ENCODE measurements around the gene HSD11B1. TPM values are rescaled to one million over a fixed set of nuclear protein-coding genes. Genes with fewer than 3 reads are reported as not detected.

Gene HSD11B1
- total and polyA plus RNA-seq, 2 of the 4 experiments (the other 2 are of a cell fraction): 0.41 to 0.72 TPM

- Histone ChIP-seq H3K9me1 (ENCODE audit: insufficient read depth, low read length) (0 out of 2 replicates have a peak, but pooled peaks cover 11% of the 10 kb centered on the region), H3K23ac (ENCODE audit: low read depth, low read length) (no peak overlapping the region), H3K27me3 (ENCODE audit: control insufficient read depth, insufficient read depth, low read length) (no peaks in the 10 kb centered on the region), H3K18ac (ENCODE audit: low read depth, low read length) (no peak overlapping the region), H4K20me1 (ENCODE audit: insufficient read depth, low read length) (no peaks in the 10 kb centered on the region), H3K36me3 (ENCODE audit: control insufficient read depth, insufficient read depth, low read length) (no peaks in the 10 kb centered on the region), H2BK120ac (ENCODE audit: low read depth, low read length) (no peak overlapping the region), H2AFZ (replicated peaks; ENCODE audit: low read length, poor library complexity) (no peak overlapping the region), H3K56ac (ENCODE audit: extremely low read depth, insufficient read depth, low read length) (no peak overlapping the region), H2BK20ac (ENCODE audit: low read depth, low read length) (no peak overlapping the region), H3K14ac (replicated peaks; ENCODE audit: low read depth, low read length) (no peak overlapping the region), H3K9ac (ENCODE audit: low read depth, low read length) (no peak overlapping the region), H3K4ac (ENCODE audit: low read depth, low read length) (no peak overlapping the region), H3K4me3 (ENCODE audit: insufficient read depth, low read depth, low read length) (no peak overlapping the region), H3K9me3 (ENCODE audit: control insufficient read depth, insufficient read depth, low read length) (no peaks in the 10 kb centered on the region), H4K91ac (ENCODE audit: insufficient read depth, low read depth, low read length) (no peak overlapping the region), H4K8ac (ENCODE audit: low read depth in 2 of 2, low read length in 2 of 2) (no peak overlapping the region), H2AK9ac (replicated peaks; ENCODE audit: low read depth, low read length, poor library complexity) (no peak overlapping the region), H3K27ac (ENCODE audit: insufficient read depth, low read length) (no peak overlapping the region), H4K5ac (ENCODE audit: low read depth, low read length) (no peak overlapping the region), H2BK5ac (ENCODE audit: low read depth, low read length, poor library complexity, severe bottlenecking) (no peak overlapping the region), H3K4me1 (ENCODE audit: control insufficient read depth, insufficient read depth, low read length) (peaks cover 5% of the 10 kb centered on the region; the same call in 1 of the 2 replicates), H3K4me2 (ENCODE audit: low read depth, low read length) (no peak overlapping the region), H3K79me1 (ENCODE audit: low read depth in 1 of 2, low read length in 2 of 2) (no peaks in the 10 kb centered on the region), H2BK15ac (ENCODE audit: low read depth, low read length) (no peak overlapping the region), H2AK5ac (ENCODE audit: low read depth, low read length) (no peak overlapping the region)
- dilution Hi-C loops (cut with HindIII; ENCODE audit: low sequenced_read_pairs, unreplicated experiment) (no loop called here), intact Hi-C loops (cut with micrococcal nuclease) (loop anchor here (1.0 to 5.0 kb wide), 4 partner anchors 53 to 170 kb away; no protein-coding TSS in a partner anchor), in situ Hi-C loops (cut with MboI; ENCODE audit: low sequenced_read_pairs) (no loop called here)
- WGBS, 2 experiments (ENCODE audit: extremely low coverage in 2 of 2, insufficient read length in 1 of 2): no CpG with 5 or more reads among the region's 4 CpGs
- ChIA-PET POLR2A (ENCODE audit: unreplicated experiment) (no interaction called here), CTCF (no interaction called here)
- ATAC-seq (ENCODE audit: low read depth) (no peak), DNase-seq (no peak)
- no TSS peak for BruUV-seq (replicated peaks)
- TF ChIP-seq NFE2L2 (IDR thresholded peaks at IDR 0.05; ENCODE audit: low read depth, low read length): no peak
- TF ChIP-seq CEBPB (IDR thresholded peaks at IDR 0.05; ENCODE audit: low read depth, low read length): peak; percentile 82
These were observed 42.0 kb downstream of the HSD11B1 start for GRCh38 chr1:209746451-209747165.

Data from IMR-90 (cell line).